ENCODE measurements around the gene PPP1R1B.

PPP1R1B gene

DNA sequence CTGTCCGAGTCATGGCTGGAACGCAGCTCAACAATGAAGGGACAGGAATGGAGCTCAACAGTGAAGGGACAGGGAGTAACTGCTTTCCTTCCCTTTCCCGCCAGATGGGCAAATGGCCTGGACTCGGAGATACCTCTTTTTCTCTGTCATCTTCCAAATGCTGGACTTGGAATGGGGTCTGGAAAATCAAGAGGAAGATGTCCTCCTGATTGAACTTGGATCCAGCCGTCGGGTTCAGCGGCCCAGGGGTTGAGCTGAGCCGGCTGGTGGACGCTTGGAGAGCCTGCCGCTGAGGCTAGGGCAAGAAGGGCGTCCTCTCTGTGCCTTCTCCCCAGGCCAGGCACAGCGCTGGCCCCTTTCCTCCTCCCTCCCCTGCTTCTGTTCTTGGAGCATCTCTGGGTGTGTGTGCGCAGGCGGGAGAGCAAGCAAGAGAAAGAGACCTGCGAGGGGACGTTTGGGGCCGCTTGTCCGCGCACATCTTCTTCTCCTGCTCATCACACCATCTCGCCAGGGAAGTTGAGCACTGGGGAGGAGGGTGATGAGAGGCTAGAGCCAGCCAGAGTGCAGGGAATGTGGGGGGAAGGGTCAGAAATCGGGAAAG, 25.7 kb upstream of the PPP1R1B start:
- DNase-seq, result no peak

DNA sequence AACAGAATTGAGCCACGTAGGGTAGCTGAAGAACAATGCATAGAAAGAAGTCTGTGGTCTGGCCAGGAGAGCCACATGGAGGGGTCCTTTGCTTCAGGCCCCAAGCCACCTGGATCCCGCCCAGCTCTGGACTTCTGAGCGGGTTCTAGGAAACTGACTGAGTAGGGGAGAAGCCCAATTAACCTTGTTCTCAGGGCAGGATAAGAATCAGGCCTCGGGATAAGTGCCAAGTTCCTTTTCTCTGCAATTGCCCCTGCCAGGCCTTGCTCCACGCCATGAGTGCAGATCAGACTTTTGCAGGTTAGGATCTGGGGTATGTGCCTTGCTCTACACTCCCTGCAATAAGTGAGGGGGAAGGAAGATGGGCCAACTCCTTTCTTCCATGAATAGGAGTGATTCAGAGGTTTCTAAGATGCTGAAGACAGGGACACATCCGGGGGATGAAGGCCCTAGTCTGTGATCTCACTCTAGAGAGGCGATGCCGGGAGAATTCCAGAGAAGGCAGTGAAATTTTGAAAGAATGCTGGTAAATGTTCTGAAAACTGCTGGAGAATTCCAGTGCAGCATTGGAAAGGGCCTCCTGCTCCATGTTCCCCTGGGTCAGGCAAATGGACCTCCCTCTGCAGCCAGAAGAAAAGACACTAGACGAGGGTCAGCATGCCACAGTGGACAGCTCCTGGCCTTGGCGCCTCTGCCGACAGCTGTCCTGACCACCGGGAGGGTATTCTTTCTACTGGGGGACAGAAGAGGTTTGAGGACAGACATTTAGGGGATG, 24.8 kb upstream of the PPP1R1B start:
- no peak for DNase-seq

DNA sequence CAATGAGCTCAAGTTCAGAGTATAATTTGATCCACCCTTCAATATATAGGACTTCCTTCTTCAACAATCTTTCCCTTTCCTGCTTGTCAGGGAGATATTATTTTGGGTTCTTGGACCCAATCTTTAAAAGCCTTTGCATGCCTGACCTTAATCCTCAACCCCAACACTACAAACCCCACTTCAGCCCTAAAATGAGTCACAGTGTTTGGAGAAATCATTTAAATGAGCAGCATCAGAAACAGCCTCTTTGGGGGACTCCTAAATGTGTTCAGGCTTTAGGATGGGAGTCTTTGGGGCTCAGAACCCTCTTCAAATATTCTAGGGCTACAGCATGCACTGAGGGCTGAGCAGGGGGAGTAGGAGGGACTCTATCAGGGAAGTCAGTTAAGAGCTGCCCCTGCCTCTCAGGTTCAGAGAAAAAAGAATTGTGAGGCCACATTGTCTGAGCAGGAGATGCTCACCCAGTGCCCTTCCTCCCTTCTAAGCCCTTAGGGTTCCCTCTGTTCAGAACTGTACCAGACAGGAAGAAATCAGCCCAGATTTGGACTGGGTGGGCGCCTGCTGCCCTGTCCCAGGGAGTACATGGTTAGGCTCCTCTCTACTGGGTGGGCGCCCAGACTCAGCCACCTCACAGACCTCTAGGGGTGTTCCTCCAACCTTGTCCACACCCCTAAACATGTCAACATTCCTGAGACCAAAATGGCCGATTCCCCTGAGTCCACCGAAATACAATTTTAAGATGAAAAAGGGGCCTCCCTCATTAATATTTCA, 24.0 kb upstream of the PPP1R1B start:
- no peak for DNase-seq

DNA sequence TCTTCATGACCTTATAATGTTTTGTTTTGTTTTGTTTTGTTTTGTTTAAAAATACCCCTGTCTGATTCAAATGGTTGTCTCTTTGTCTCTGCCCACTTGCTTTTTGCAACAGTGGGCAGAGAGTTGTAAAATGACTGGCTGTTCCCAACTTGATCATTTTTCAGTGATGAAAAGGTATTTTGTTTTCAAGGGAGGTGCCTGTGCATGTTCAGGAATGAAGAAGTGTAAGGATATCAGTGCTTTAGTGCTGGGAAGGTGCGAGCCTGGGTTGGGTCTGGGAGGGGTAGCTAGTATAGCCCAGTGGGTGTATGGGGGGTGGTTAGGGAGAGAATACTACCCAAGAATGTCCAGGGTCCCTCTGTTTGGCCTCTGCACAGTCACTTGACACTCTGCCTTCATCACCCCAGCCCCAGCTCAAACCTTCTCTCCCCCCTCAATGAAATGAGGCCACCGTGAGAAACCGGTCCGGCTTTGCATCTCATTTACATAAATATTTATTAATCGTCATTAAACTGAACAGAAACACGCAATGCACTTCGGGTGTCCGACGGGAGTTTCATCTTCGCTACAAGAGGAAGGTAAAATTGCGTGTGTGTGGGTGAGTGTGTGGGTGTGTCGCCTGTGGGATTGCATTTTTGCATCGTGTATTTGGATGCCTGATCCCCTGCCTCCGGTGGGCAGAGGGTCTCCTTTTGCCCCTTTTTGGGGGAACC, 23.3 kb upstream of the PPP1R1B start:
- DNase-seq, result no peak

DNA sequence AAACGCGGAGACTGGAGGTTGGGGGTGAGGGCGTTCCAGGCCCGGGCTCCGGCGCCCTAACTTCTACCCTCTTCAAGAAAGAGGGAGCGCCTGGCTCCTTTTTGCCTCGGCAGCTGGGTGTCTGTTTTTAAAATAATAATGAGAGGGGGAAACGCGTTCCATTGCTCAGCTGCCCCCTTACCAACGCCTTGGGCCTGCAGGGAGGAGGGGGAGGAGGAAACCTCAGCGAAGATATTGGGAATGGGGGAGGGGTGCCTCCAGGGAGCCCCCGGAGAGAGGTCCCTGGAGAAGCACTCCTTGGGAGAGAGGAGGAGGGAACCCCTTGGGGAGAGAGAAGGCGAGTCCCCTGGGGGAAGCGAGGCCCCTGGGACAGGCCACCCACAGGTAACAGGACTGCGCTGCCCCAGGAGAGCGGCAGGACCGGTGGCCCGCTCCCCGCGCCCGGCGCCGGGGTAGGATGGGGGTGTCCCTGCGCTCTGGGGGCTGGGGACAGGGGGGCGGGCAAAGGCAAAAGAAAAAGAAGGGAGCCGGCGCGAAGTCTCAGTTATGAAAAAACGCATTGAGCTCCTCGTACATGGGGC, 21.8 kb upstream of the PPP1R1B start:
- no peak for DNase-seq

DNA sequence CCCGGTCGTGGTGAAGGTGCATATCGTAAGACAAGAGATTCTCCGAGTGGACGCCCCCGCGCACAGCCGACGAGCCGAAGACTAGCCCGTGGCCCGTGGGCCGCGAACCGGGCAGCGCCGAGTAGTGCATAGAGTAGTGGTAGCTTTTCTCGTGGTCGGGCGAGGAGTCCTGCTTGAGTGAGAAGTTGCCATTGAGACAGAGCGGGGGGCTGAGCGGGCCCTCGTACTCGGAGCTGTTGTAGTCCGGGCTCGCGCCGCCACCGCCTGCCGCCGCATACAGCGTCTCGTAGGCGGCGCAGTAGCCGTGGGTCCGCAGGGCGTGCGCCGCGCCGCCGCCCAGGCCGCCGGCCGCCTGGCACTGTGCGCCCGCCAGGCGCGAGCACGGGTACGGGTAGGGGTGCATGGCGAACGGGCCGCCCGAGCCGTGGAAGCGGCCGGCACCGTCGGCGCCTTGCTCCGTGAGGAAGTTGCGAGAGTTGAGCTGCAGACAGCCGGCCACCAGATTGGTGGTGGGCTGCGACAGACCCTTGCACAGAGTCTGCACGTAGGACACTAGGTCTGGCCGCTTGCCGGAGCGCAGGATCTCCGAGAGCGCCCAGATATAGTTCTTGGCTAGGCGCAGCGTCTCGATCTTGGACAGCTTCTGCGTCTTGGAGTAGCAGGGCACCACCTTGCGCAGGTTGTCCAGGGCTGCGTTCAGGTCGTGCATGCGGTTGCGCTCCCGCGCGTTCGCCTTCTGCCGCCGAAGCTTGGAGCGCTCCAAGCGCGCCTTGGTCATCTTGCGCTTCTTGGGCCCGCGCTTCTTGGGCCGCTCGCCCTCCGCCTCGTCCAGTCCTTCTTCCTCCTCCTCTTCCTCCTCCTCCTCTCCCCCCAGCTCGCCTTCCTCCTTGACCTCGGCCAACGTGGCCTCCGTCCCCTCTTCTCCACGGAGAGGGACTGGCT, 21.0 kb upstream of the PPP1R1B start:
- no peak for DNase-seq

DNA sequence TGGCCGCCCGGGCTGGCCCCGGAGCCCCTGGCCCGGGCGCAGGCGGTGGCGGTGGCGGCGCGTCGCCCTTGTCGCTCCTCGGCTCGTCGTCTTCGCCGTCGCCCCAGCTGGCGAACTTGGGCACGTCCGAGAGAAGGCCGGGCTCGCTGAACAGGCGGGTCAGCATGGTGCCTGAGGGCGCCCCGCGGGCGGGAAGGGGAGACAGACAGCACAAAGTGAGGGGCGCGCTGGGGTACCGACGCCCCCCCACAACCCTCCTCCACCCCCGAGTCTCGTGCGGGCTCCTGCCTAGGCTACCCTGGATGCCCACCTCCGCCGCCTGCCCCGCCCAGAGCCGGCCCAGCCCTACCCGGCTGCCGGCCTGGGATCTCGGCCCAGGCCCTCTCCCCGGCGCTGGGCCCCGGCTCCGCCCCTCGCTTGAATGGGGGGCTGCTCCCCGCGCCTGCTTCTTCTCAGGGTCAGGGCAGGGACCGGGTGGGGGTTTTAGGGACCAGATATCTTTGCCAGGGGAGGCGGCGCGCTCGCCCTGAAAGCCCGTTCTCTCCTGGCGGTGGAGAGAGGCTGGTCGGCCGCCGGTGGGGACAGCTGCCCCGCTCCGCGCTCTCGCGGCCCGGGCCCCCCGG, 20.2 kb upstream of the PPP1R1B start:
- DNase-seq, result no peak

DNA sequence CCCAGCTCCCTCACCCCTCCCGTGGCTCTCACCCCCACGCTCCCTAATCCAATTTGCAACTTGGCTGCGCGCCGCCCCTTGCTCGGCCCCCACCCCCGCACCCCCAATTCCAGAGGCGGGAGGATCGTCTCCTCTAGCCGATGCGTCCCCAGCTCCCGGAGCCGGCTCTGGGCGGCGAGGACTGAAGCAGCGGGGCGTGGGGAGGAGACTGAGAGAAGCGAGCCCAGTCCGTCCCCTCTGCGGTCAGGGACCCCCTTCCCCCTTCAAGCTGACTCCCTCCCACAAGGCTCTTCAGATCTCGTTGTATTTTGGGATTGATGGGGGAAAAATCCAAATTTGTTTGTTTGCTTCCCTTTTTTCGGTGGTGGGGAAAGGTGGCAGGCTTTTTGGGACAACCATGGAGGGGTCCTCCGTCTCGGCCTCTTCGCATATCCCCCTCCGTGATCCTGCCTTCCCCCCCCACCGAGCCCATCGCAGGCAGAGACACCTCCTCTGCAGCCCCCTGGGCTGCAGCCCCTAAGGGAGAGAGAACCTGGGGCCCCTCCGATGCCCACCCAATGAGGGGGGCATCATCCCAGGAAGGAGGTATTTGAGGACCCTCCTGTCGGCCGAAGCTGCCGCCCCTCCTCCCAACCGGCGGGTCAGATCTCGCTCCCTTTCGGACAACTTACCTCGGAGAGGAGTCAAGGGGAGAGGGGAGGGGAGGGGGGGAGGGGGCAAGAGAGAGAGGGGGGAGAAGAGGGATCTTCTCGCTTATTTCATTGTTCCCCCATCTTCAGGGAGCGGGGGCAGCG, 19.5 kb upstream of the PPP1R1B start:
- no peak for DNase-seq

DNA sequence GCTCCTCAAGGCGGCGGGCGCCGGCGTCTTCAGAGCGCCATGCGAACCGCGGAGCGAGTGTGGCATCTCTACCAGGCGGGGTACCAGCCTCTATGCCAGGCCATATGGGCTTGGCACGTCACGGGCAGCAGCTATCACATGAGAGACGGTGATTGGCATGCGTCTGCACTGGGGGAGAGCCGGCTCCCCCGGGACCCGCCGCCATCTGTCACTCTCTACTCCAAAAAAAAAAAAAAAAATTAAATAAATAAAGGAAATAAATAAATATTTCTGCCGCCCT, 19.0 kb upstream of the PPP1R1B start, which contains the start of gene NEUROD2:
TSS of gene NEUROD2 (minus strand) at position 70 of the 280 bp plus-strand sequence. CDS start 1,321 bp downstream, outside the sequence.
- DNase-seq, result no peak

DNA sequence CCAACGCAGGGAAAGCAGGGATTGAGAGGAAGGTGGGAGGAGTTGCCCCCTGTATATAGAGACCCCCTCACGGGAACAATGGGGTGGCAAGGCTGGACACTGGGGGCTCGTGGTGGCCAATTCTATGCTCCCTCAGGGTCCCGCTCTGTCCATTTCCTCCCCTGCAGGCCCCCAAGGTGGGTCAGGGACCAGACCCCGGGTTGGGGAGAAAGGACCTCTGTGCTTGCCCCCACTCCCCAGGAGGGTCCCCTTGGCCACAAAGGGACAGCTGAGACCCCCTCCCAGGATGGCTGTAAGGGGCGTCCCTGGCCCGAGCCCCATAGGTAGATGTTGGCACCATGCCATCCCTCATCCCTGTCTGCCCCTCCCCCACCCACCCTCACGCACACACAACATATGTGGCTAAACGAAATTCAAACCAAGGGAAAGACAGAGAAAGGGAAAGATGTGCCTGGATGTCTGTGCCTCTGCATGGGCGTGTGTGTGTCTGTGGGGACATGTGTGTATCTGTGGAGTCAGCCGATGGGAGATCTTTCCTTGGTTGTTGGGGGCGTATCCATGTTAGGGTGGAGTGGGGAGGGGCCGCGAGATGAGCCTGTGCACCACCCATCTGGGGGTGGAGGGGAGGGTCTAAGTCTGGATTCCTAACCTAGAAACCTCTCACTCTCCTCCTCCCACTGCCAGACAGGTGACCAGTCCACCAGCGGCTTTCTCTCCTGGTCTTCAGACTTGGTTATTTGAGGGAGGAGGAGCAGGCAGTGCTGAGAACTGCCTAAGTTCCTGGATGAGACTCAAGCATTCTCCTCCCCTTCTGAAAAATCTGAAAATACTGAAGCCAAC, 18.4 kb upstream of the PPP1R1B start:
- no peak for DNase-seq

DNA sequence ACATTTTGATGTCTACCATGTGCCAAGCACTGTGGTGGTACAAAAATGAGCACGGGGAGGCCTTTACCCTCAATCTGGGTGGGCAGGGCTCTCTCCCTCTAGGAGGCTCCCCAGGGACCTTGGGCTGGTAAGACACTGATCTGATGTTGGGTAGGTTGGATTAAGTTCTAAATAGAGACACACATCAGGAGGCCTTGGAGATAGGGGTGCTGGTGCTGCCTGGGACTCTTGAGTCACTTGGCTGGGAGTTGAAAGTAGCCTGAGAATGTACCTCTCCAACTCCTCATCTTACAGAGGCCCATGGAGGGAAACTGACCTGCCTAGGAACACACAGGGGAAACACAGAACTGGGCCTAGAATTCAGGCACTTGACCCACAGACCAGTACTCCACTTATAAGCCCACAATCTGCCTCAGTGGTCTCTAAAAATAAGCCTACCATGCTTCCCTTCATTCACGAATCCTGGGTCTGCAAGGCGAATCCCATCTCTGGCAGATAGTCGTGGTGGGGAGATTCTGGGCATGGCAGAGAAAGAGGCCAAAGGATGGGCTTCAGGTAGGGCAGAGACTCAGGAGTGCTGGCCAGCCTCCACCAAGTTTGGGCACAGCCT, 17.2 kb upstream of the PPP1R1B start:
- no peak for DNase-seq

DNA sequence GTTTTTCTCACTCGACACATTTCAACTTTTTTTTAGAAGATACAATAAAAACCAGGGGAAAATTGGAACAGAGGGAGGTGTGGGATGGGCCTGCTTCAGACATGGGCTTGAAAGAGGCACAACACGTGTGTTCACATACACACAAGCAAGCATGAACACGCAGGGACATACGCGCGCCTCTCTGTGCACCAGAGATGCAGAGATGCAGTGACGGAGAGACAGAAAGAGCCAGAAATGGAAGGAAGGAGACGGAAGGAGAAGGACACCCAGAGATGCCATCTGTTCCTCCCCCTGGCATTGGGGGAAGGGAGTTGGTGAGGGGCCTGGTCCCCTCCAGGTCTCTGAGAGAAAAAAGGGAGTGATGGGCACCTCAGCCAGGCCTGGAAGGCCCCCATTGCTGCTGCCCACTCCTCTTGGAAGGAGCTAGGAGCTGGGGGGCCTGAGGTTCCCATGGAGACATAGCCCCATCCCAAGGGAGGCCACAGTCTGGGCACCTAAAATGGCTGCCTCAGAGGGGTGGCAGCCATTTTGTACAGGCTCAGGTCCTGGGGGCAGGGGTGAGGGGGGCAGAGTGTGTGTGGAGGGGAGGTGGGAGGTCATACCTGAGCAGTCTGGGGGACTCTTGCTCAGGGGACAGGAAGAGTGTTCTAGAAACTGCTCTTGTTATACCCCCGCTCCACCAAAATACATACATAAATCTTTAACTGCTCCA, 15.2 kb upstream of the PPP1R1B start:
- DNase-seq, result no peak

DNA sequence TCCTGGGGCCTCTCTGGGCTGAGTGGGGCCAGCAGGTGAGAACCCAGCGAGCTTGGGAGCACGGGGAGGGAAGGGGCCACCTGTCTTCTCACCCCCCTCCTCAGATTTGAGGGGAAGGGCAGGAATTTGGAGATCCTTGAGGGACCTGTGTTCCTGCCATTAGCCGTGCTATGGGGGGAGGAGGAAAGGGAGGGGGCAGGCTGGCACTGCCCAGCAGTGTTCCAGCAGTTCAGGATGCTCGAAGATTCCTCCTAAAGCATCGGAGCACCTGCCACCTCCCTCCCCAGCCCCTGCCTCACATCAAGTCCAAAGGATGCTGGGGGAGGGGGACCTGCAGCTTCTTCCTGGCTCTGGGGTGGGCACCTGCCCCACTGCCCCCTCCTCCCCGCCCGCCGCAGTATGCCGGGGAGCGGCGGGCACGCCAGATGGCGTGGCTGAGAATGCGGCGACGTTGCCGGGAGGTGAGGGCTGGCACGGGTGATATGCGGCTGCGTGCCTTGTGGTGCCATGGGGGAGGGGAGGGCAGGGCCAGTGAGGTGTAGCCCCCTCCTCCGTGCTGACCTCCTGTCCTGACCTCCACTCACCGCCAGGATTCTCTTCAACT, 14.4 kb upstream of the PPP1R1B start:
- no peak for DNase-seq

DNA sequence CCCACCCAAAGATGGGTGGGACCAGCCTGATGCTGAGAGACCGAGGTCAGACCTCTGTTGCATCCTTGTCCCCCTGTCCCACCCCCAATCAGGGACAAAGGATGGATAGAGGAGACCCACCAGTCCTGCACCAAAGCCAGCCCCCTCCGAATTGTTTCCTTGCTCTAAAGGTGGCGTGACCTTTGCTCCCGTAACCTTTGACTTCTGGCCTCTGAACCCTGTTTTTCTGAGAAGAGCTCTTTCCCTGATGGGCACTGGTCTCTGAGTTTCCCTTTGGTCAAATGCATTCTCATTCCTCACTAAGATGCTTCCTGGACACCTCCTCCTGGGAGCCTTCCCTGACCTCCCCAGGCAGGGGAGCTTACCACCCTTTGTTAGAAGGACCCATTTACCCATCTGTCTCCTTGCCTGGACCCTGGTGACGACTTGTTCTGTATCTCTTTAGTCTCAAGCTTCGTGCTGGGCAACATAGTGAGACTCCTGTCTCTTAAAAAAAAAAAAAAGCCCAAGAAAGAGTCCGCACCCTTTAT, 13.8 kb upstream of the PPP1R1B start:
- DNase-seq, result no peak

DNA sequence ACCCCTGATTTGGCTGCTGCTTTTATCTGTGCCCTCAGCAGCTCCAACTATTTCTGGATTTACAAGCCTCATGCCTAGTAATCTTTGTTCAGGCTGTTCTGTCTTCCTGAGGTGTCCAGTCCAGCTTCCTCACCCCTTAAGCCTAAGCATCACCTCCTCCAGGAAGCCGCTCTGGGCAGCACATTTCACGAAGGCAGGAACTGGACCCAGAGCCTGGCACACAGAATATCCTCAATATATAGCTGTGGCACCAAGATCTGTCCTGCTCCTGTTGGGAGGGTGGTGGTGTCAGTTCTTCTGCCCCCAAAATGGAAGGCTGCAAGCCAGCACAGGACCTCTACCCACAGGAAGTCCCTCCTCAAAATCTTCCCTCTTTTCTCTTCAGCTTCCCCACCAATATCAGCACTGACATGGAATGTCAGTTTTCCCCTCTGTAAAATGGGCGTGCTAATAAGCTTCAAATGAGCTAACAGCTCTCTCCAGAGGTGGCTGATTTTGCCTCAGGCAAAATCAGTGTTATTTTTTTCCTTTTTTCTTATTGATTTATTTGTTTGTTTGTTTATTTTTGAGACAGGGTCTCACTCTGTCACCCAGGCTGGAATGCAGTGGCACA, 12.1 kb upstream of the PPP1R1B start:
- no peak for DNase-seq

DNA sequence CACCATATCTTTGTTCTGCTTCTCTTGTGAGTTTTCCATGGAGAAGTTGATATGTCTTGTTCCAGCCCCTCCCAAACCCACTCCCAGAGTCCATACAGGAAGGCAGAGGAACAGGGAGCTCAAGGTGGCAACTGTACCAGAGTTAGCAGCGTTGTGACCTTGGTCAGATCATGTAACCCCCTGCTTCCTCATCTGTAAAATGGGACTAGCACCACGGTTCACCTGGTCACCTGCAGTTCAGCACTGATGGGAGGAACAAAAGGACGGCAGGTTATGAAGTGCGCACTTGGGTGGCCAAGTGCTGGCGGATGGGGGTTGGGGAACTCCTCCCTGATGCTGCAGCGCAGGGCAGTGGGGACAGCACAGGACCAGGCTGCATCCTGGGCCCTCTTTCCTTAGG, 11.3 kb upstream of the PPP1R1B start:
- DNase-seq, result no peak

DNA sequence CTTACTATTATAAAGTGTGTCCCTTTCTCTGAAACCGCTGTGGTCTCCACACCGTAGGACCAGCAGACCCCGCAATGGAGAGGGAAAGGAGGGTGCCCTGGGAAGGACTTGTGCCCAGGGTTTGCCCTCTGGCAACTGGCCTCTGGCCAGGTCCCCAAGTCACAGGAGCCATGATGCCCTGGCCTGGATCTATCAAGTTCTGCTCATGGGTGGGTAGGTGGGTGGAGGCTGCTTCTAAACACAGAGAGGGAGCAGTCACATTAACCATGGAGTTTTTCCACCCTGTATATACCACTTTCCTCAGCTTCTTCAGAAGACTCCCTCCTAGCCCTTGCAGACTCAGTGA, 9.7 kb upstream of the PPP1R1B start:
- no peak for DNase-seq

All from NCI-H510A treated with DMSO at 0.1 percent for 48 hours (cell line).